ENCODE data around the gene OR6A2. TPM values are rescaled to one million over a fixed set of nuclear protein-coding genes. Genes with fewer than 3 reads are reported as not detected.

OR6A2 gene
- total and polyA plus RNA-seq, 2 of the 8 experiments (the other 6 are each of a cell fraction or from before 2014, with no cell fraction given) = 0.14 to 0.20 TPM

GRCh38 chr11:6812390-6813005 is 13.0 kb upstream of the OR6A2 start (continued):
- TF ChIP-seq SP2 (IDR thresholded peaks at IDR 0.05; ENCODE audit: low read length) (no peak), BACH1 (IDR thresholded peaks at IDR 0.05; ENCODE audit: low read length) (no peak), SIN3A (conservative IDR thresholded peaks at IDR 0.05 in 1 of 2, IDR thresholded peaks at IDR 0.05 in 1 of 2; ENCODE audit: low read depth in 1 of 2, low read length in 2 of 2) (peak in 1 of 2 experiments; percentile 77; a peak in 1 of 4 replicates), SP4 (IDR thresholded peaks at IDR 0.05; ENCODE audit: low read length) (no peak), HDAC6 (IDR thresholded peaks at IDR 0.05; ENCODE audit: low read depth, low read length) (no peak), SP1 (IDR thresholded peaks at IDR 0.05; ENCODE audit: low read depth, low read length) (no peak), MAX (IDR thresholded peaks at IDR 0.05) (peak; percentile 82), RXRA (IDR thresholded peaks at IDR 0.05; ENCODE audit: insufficient read depth, low read depth, low read length) (no peak), JUND (IDR thresholded peaks at IDR 0.05; ENCODE audit: low read length) (no peak), BRCA1 (IDR thresholded peaks at IDR 0.05; ENCODE audit: low read depth, low read length) (no peak), CTBP2 (IDR thresholded peaks at IDR 0.05; ENCODE audit: borderline replicate concordance, insufficient read depth, insufficient read length, low read length) (no peak), SAP30 (IDR thresholded peaks at IDR 0.05; ENCODE audit: insufficient read depth, insufficient replicate concordance, low read length) (no peak), KDM5A (IDR thresholded peaks at IDR 0.05; ENCODE audit: low read length) (no peak), RAD21 (IDR thresholded peaks at IDR 0.05 in 1 of 2, conservative IDR thresholded peaks at IDR 0.05 in 1 of 2; ENCODE audit: low read depth in 2 of 2, low read length in 2 of 2) (peak; percentile 70 to 79), POLR2AphosphoS5 (IDR thresholded peaks at IDR 0.05; ENCODE audit: low read depth, low read length) (no peak), EP300 (IDR thresholded peaks at IDR 0.05; ENCODE audit: borderline replicate concordance in 1 of 2, low read depth in 2 of 2, low read length in 2 of 2) (no peak), CBX5 (IDR thresholded peaks at IDR 0.05; ENCODE audit: low read depth, low read length) (no peak), POLR2A (IDR thresholded peaks at IDR 0.05; ENCODE audit: control extremely low read depth in 1 of 2, low read depth in 2 of 2, low read length in 2 of 2) (no peak), GABPA (IDR thresholded peaks at IDR 0.05; ENCODE audit: borderline replicate concordance, insufficient read depth, low read length) (no peak), SIX5 (IDR thresholded peaks at IDR 0.05; ENCODE audit: low read depth, low read length) (no peak), ATF3 (IDR thresholded peaks at IDR 0.05; ENCODE audit: insufficient read depth, low read depth, low read length) (no peak), YY1 (IDR thresholded peaks at IDR 0.05; ENCODE audit: low read depth, low read length) (no peak), BCL11A (IDR thresholded peaks at IDR 0.05; ENCODE audit: low read depth in 2 of 2, low read length in 2 of 2) (no peak), CHD1 (IDR thresholded peaks at IDR 0.05; ENCODE audit: low read depth, low read length) (no peak), TAF7 (optimal IDR thresholded peaks at IDR 0.05; ENCODE audit: borderline replicate concordance, low read depth, low read length) (no peak)

All from H1 (cell line).